Suppressor macrophage treated with lipopolysaccharide for 1 hour (primary cell): ENCODE results near the gene ZNHIT2.

Source experiments
- DNase-seq, 3 donors: peaks; one replicate each; pipeline ENCODE4 v3.0.0-alpha.2; 2020 to 2022

The ZNHIT2 gene

GRCh38 chr11:65102142-65103095 lies 15.1 kb downstream of the ZNHIT2 start:
- DNase-seq, result no peak

GRCh38 chr11:65100674-65101350 lies 16.7 kb downstream of the ZNHIT2 start:
- no peak for DNase-seq

- no peak for DNase-seq
Measured at GRCh38 chr11:65096926-65097325, 20.6 kb downstream of the ZNHIT2 start.

- DNase-seq, result peak; percentile 91 to 94 (median 92)
Measured at GRCh38 chr11:65095974-65096806, 21.3 kb downstream of the ZNHIT2 start, which contains the start of gene VPS51. TSS of gene VPS51 (plus strand) at chr11:65096214. CDS start at chr11:65096251, 37 bp downstream.

GRCh38 chr11:65095427-65095826 lies 22.1 kb downstream of the ZNHIT2 start:
- no peak for DNase-seq

- DNase-seq, result no peak
Measured at GRCh38 chr11:65090628-65091027, 26.9 kb downstream of the ZNHIT2 start.

- DNase-seq, result no peak
Measured at GRCh38 chr11:65089621-65090020, 27.9 kb downstream of the ZNHIT2 start.

GRCh38 chr11:65087827-65088226 lies 29.7 kb downstream of the ZNHIT2 start:
- no peak for DNase-seq

GRCh38 chr11:65087216-65087615 lies 30.3 kb downstream of the ZNHIT2 start:
- DNase-seq, result no peak

- DNase-seq, result no peak
Measured at GRCh38 chr11:65086809-65087208, 30.7 kb downstream of the ZNHIT2 start.

GRCh38 chr11:65085446-65085845 lies 32.1 kb downstream of the ZNHIT2 start:
- DNase-seq, result peak; percentile 31 to 45 (median 38)

GRCh38 chr11:65084598-65085375 lies 32.7 kb downstream of the ZNHIT2 start:
- no peak for DNase-seq

- DNase-seq, result peak; percentile 97 to 99 (median 98)
Measured at GRCh38 chr11:65083834-65084597, 33.5 kb downstream of the ZNHIT2 start, which contains the start of the genes CDCA5 and ZFPL1. TSS of gene CDCA5 (minus strand) at chr11:65084040. CDS start at chr11:65083978, 62 bp downstream. TSS of gene ZFPL1 (plus strand) at chr11:65084222. CDS start at chr11:65084699, 477 bp downstream.

- no peak for DNase-seq
Measured at GRCh38 chr11:65083134-65083833, 34.2 kb downstream of the ZNHIT2 start.

- no peak for DNase-seq
Measured at GRCh38 chr11:65078786-65079342, 38.6 kb downstream of the ZNHIT2 start.

- DNase-seq, result peak; percentile 57 to 70 (median 66)
Measured at GRCh38 chr11:65078151-65078550, 39.4 kb downstream of the ZNHIT2 start.

- DNase-seq, result peak; percentile 43 to 57 (median 46)
Measured at GRCh38 chr11:65077451-65077850, 40.0 kb downstream of the ZNHIT2 start.

- no peak for DNase-seq
Measured at GRCh38 chr11:65072631-65072966, 44.9 kb downstream of the ZNHIT2 start.

- DNase-seq, result peak; percentile 38 to 51 (median 49)
Measured at GRCh38 chr11:65071907-65072630, 45.4 kb downstream of the ZNHIT2 start.
